ENCODE measurements around the gene P3H2.

Gene P3H2

DNA sequence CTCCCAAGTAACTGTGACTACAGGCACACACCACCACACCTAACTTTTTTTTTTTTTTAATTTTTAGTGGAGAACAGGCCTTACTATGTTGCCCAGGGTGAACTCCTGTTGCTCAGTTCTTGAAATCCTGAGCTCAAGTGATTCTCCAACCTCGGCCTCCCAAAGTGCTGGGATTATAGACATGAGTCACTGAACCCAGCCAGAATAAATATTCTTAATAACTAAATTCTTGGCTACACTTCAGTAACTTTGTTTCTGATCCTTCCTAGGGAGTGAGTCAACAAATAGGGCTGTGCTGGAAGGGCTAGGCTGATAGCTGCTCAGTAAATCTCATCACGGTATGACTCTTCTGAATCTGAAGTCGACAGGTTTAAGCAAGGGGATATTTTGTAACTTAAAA lies 56.6 kb downstream of the P3H2 start:
- no peaks in the 10 kb centered on the region for H3K9me3 Mint-ChIP-seq
- no peak overlapping the region for H3K27ac Mint-ChIP-seq
- no peaks in the 10 kb centered on the region for H3K4me1 Mint-ChIP-seq (ENCODE audit: low read depth)
- DNase-seq, result no peak
- H3K36me3 Mint-ChIP-seq (ENCODE audit: low read depth), result no peaks in the 10 kb centered on the region
- peaks cover 7% of the 10 kb centered on the region for H3K27me3 Mint-ChIP-seq
- H3K4me3 Mint-ChIP-seq, result no peak overlapping the region

DNA sequence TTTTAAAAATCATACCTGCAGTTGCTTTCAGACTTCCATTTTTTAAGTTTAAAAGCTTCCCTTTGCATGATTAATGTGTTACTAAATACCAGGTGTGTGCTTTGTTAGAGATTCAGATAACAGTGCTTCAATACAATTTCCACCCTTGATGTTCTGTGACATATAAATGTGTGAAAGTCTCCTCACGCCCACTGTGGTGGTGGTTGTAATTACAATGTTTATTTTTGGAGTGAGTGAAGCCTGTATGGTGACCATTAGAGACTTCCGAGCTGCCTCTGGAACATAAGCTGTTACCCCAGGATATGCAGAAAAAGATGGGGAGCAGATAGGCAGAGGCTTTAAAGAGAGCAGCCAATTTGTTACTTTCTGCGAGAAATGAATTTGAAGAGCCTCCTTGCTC lies 57.2 kb downstream of the P3H2 start:
- H3K4me1 Mint-ChIP-seq (ENCODE audit: low read depth), result no peaks in the 10 kb centered on the region
- peaks cover 7% of the 10 kb centered on the region for H3K27me3 Mint-ChIP-seq
- no peaks in the 10 kb centered on the region for H3K9me3 Mint-ChIP-seq
- no peak for DNase-seq
- H3K4me3 Mint-ChIP-seq, result no peak overlapping the region
- no peaks in the 10 kb centered on the region for H3K36me3 Mint-ChIP-seq (ENCODE audit: low read depth)
- H3K27ac Mint-ChIP-seq, result no peak overlapping the region

GRCh38 chr3:190060192-190060775 lies 60.4 kb downstream of the P3H2 start:
- H3K4me3 Mint-ChIP-seq, result no peak overlapping the region
- H3K27me3 Mint-ChIP-seq, result peaks cover 18% of the 10 kb centered on the region
- no peak overlapping the region for H3K27ac Mint-ChIP-seq
- no peaks in the 10 kb centered on the region for H3K4me1 Mint-ChIP-seq (ENCODE audit: low read depth)
- DNase-seq, result no peak
- no peaks in the 10 kb centered on the region for H3K9me3 Mint-ChIP-seq
- H3K36me3 Mint-ChIP-seq (ENCODE audit: low read depth), result no peaks in the 10 kb centered on the region

DNA sequence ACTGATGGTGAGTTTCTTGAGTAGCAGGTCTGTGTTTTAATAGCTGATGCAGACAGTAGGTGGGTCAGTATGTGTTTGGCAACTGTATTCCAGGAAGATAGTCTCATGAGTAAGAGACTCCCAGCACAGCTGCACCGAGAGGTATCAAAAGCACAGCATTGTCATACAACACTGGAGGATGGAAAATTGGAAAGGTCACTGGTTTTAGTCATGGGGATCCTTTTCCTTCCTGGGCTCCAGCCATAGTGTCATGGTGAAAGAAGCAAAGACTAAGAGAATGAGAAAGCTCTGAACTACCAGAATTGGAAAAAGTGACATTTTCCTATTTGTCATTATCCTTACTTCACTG lies 61.5 kb downstream of the P3H2 start:
- H3K27ac Mint-ChIP-seq, result no peak overlapping the region
- no peaks in the 10 kb centered on the region for H3K36me3 Mint-ChIP-seq (ENCODE audit: low read depth)
- no peak for DNase-seq
- no peak overlapping the region for H3K4me3 Mint-ChIP-seq
- H3K4me1 Mint-ChIP-seq (ENCODE audit: low read depth), result no peaks in the 10 kb centered on the region
- H3K27me3 Mint-ChIP-seq, result peaks cover 23% of the 10 kb centered on the region
- H3K9me3 Mint-ChIP-seq, result no peaks in the 10 kb centered on the region

DNA sequence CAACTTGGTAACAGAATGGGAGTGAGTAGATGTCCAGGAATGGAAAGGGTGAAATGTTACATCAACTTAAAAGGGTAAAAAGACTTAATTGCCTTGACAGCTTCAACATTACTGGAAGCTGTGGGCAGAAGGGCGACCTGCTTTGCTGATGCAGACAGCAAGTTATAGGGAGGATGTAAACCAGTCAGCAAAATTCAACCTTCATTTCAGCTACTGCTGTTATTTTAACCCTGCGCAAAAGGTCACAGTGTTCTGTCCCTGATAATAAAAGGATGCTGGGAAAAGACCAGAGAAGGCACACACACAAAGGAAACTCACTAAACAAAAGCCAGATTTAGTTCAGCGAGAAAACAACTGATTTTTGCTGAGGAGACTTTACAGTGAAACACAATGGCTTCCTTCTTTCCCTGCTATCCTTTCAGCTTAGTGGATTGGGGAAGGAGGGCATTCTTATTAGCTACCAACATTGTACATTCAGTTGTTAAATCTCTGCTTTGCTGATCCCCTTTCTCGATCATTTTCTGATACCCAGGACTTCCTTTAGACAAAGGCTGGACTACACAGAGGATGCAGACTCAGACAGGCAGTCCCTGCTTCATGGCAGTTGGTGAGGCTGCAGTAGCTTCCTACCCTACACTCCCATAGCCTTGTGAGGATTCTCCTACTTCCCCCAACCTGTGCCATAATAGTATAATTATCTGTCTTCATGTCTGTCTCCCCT lies 62.0 kb downstream of the P3H2 start:
- H3K36me3 Mint-ChIP-seq (ENCODE audit: low read depth), result no peaks in the 10 kb centered on the region
- no peak for DNase-seq
- H3K4me3 Mint-ChIP-seq, result no peak overlapping the region
- no peak overlapping the region for H3K27ac Mint-ChIP-seq
- no peaks in the 10 kb centered on the region for H3K4me1 Mint-ChIP-seq (ENCODE audit: low read depth)
- H3K9me3 Mint-ChIP-seq, result no peaks in the 10 kb centered on the region
- H3K27me3 Mint-ChIP-seq, result peaks cover 23% of the 10 kb centered on the region

GRCh38 chr3:190056742-190057141 lies 64.0 kb downstream of the P3H2 start:
- no peak overlapping the region for H3K4me3 Mint-ChIP-seq
- peaks cover 20% of the 10 kb centered on the region for H3K27me3 Mint-ChIP-seq
- H3K4me1 Mint-ChIP-seq (ENCODE audit: low read depth), result no peaks in the 10 kb centered on the region
- H3K27ac Mint-ChIP-seq, result no peak overlapping the region
- no peaks in the 10 kb centered on the region for H3K36me3 Mint-ChIP-seq (ENCODE audit: low read depth)
- DNase-seq, result no peak
- no peaks in the 10 kb centered on the region for H3K9me3 Mint-ChIP-seq

GRCh38 chr3:190055773-190056172 lies 64.9 kb downstream of the P3H2 start:
- Mint-ChIP-seq H3K36me3 (ENCODE audit: low read depth) (no peaks in the 10 kb centered on the region), H3K4me3 (no peak overlapping the region), H3K27ac (no peak overlapping the region), H3K4me1 (ENCODE audit: low read depth) (no peaks in the 10 kb centered on the region), H3K27me3 (peaks cover 16% of the 10 kb centered on the region), H3K9me3 (no peaks in the 10 kb centered on the region)
- no peak for DNase-seq

GRCh38 chr3:190053919-190054672 lies 66.6 kb downstream of the P3H2 start:
- Mint-ChIP-seq H3K27me3 (peaks cover 28% of the 10 kb centered on the region), H3K4me3 (no peak overlapping the region), H3K4me1 (ENCODE audit: low read depth) (no peaks in the 10 kb centered on the region), H3K9me3 (no peaks in the 10 kb centered on the region), H3K36me3 (ENCODE audit: low read depth) (no peaks in the 10 kb centered on the region), H3K27ac (no peak overlapping the region)
- DNase-seq, result no peak

- H3K27ac Mint-ChIP-seq, result no peak overlapping the region
- no peaks in the 10 kb centered on the region for H3K9me3 Mint-ChIP-seq
- no peak overlapping the region for H3K4me3 Mint-ChIP-seq
- H3K4me1 Mint-ChIP-seq (ENCODE audit: low read depth), result no peaks in the 10 kb centered on the region
- DNase-seq, result no peak
- H3K27me3 Mint-ChIP-seq, result peaks cover 30% of the 10 kb centered on the region
- H3K36me3 Mint-ChIP-seq (ENCODE audit: low read depth), result no peaks in the 10 kb centered on the region
Measured at GRCh38 chr3:190051641-190052040, 69.1 kb downstream of the P3H2 start.

DNA sequence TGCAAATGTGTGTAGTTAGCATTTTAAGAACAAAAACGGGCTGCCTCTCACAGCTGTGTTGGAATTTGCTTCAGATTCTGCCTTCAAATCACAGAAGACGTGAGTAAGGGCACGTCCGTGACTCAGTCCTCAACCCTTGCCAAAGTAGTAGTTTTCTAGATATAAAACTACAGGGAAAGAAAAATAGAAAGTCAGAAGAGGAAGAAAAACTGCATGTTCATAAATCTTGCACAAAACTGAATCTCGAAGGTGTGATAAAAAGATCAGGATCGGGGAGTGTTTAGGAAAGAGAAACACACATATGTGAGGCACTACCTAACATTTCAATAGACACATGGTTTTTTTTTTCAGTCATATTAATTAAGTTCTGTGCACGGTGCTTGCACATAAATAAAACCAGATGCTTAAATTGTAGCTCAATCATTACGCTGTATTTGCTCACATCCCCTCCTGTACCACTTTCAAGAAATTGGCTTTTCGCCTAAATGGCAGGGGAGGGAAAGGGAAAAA lies 71.7 kb downstream of the P3H2 start:
- Mint-ChIP-seq H3K4me3 (no peak overlapping the region), H3K4me1 (ENCODE audit: low read depth) (no peaks in the 10 kb centered on the region), H3K9me3 (no peaks in the 10 kb centered on the region), H3K36me3 (ENCODE audit: low read depth) (no peaks in the 10 kb centered on the region), H3K27ac (no peak overlapping the region), H3K27me3 (peaks cover 34% of the 10 kb centered on the region)
- DNase-seq, result no peak

DNA sequence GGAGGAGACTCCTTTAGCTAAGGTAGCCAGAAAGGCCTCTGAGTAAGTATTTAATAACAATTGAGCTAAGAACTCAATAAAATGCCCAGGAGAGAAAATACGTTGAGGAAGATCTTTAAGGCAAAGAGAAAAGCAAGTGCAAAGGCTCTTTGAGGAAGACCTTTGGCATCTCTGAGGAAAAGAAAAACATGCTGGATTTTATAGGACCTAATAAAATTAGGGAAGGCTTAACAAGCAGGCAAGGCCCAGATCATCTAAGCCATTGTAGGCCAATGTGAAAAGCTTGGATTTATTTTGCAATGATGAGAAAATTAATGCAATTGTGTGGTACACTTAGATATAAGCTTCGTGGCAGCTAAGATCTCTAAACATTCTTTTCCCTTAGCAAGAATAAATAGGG lies 75.7 kb downstream of the P3H2 start:
- no peaks in the 10 kb centered on the region for H3K36me3 Mint-ChIP-seq (ENCODE audit: low read depth)
- H3K27me3 Mint-ChIP-seq, result peaks cover 39% of the 10 kb centered on the region
- no peak for DNase-seq
- H3K4me1 Mint-ChIP-seq (ENCODE audit: low read depth), result no peaks in the 10 kb centered on the region
- H3K9me3 Mint-ChIP-seq, result no peaks in the 10 kb centered on the region
- no peak overlapping the region for H3K27ac Mint-ChIP-seq
- no peak overlapping the region for H3K4me3 Mint-ChIP-seq

DNA sequence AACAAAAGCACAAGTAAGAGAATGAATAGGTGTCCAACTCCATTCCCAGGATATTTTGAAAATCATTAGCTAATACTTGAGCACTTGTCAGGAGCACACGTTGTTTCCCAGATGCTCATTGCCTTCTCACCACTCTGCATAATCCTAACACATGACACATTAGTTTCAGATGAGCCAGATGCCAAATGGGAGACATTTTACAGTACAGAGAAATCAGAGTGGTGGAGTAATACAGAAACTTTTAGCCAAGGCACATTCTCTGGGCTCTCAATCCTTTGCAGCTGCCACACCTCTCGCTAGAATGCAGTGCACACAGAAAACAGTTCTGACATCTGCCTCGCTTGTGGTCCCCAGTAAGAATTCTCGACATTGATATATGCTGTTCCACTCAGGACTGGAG lies 76.6 kb downstream of the P3H2 start:
- DNase-seq, result no peak
- H3K4me3 Mint-ChIP-seq, result no peak overlapping the region
- no peaks in the 10 kb centered on the region for H3K4me1 Mint-ChIP-seq (ENCODE audit: low read depth)
- H3K27ac Mint-ChIP-seq, result no peak overlapping the region
- H3K36me3 Mint-ChIP-seq (ENCODE audit: low read depth), result no peaks in the 10 kb centered on the region
- no peaks in the 10 kb centered on the region for H3K9me3 Mint-ChIP-seq
- H3K27me3 Mint-ChIP-seq, result peaks cover 34% of the 10 kb centered on the region

- no peaks in the 10 kb centered on the region for H3K9me3 Mint-ChIP-seq
- DNase-seq, result no peak
- H3K27ac Mint-ChIP-seq, result no peak overlapping the region
- no peaks in the 10 kb centered on the region for H3K4me1 Mint-ChIP-seq (ENCODE audit: low read depth)
- no peaks in the 10 kb centered on the region for H3K36me3 Mint-ChIP-seq (ENCODE audit: low read depth)
- peaks cover 31% of the 10 kb centered on the region for H3K27me3 Mint-ChIP-seq
- H3K4me3 Mint-ChIP-seq, result no peak overlapping the region
Measured at GRCh38 chr3:190043741-190044140, 77.0 kb downstream of the P3H2 start.

DNA sequence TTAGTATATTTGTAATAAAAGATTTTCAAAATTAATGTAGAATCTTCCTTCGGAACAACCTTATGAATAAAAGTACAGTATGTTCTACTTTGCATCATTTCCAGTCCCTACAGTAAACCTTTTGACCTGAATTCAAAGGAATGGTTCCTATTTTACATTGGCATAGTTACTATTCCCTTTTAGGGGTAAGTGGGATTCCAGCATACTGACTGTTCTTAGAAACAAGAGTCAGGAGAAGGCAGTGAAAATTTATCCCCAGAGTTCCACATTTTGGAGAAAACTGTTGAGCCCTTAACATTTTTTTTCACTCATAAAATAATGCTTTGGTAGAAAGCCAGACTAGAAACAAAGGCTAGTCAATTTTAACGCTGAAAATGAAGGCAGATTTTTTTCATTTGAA lies 78.1 kb downstream of the P3H2 start:
- Mint-ChIP-seq H3K4me1 (ENCODE audit: low read depth) (no peaks in the 10 kb centered on the region), H3K36me3 (ENCODE audit: low read depth) (no peaks in the 10 kb centered on the region), H3K4me3 (no peak overlapping the region), H3K9me3 (no peaks in the 10 kb centered on the region), H3K27me3 (peaks cover 35% of the 10 kb centered on the region), H3K27ac (no peak overlapping the region)
- DNase-seq, result no peak

Measured in activated T-cell treated with anti-CD3 and anti-CD28 coated beads, Interleukin-2, amount 50 U/mL, for 24 hours (primary cell).